CD14-positive monocyte (primary cell): ENCODE data around the gene NECAB3. TPM values are rescaled to one million over a fixed set of nuclear protein-coding genes. Genes with fewer than 3 reads are reported as not detected.
A peak's percentile ranks its signal among the peaks of the same experiment; 100 is the strongest.

Experiments used
- DNase-seq, 3 donors: peaks; one replicate each; pipeline ENCODE4 v3.0.0-alpha.2; 2011 to 2022
- H2AFZ ChIP-seq: 2 replicates; pipeline ENCODE4 v1.6.0; 2012; ENCODE audit warnings: mild to moderate bottlenecking, low read depth, low read length, inconsistent platforms; ENCODE audit not compliant: insufficient read depth, poor library complexity, severe bottlenecking
- H3K27ac ChIP-seq, 2 donors: 1 replicate in 1 of 2; 2 replicates in 1 of 2; pipeline ENCODE4 v1.5.1; 2012 to 2013; ENCODE audit warnings: low read length in 2 of 2, control low read depth in 1 of 2, inconsistent platforms in 1 of 2, low read depth in 1 of 2, mild to moderate bottlenecking in 1 of 2
- H3K27me3 ChIP-seq, 2 donors: one replicate each; pipeline versions ENCODE4 v1.6.0 to v1.6.1; 2011 to 2013; ENCODE audit warnings: low read length in 2 of 2; ENCODE audit not compliant: control insufficient read depth in 2 of 2, insufficient read depth in 2 of 2
- H3K36me3 ChIP-seq, 2 donors: replicated peaks in 1 of 2; 1 replicate in 1 of 2; 2 replicates in 1 of 2; pipeline versions ENCODE4 v1.5.1 to v1.6.1; 2012 to 2013; ENCODE audit warnings: low read length in 2 of 2, control low read depth in 1 of 2, inconsistent platforms in 1 of 2, mild to moderate bottlenecking in 1 of 2; ENCODE audit not compliant: insufficient read depth in 2 of 2, control insufficient read depth in 1 of 2
- H3K4me1 ChIP-seq, 2 donors: 1 replicate in 1 of 2; 2 replicates in 1 of 2; pipeline versions ENCODE4 v1.5.1 to v1.6.1; 2012 to 2013; ENCODE audit warnings: low read length in 2 of 2, control low read depth in 1 of 2, inconsistent platforms in 1 of 2, mild to moderate bottlenecking in 1 of 2, moderate library complexity in 1 of 2; ENCODE audit not compliant: insufficient read depth in 2 of 2, control insufficient read depth in 1 of 2
- H3K4me2 ChIP-seq: replicated peaks from 2 replicates; pipeline ENCODE3; 2012; ENCODE audit warnings: low read length, moderate library complexity, mild to moderate bottlenecking; ENCODE audit not compliant: poor library complexity, severe bottlenecking; ENCODE audit errors: extremely low read depth
- H3K4me3 ChIP-seq, 3 experiments: fragments of 200-600 bp in 1 of 3; sonication (generic) in 1 of 3; replicated peaks in 1 of 3; 1 replicate in 2 of 3; 2 replicates in 1 of 3; pipeline ENCODE4 v1.5.1; 2011 to 2013; ENCODE audit warnings: low read length in 3 of 3, mild to moderate bottlenecking in 3 of 3, control low read depth in 2 of 3, low read depth in 2 of 3, inconsistent platforms in 1 of 3, moderate library complexity in 1 of 3
- H3K79me2 ChIP-seq: 2 replicates; pipeline ENCODE4 v1.6.0; 2012; ENCODE audit warnings: mild to moderate bottlenecking, control low read depth, inconsistent platforms, low read length, moderate library complexity; ENCODE audit not compliant: insufficient read depth
- H3K9ac ChIP-seq: 2 replicates; pipeline ENCODE4 v1.6.0; 2017; ENCODE audit warnings: low read length, mild to moderate bottlenecking; ENCODE audit not compliant: insufficient read depth, poor library complexity, severe bottlenecking
- H3K9me3 ChIP-seq, 2 donors: replicated peaks in 1 of 2; 1 replicate in 1 of 2; 2 replicates in 1 of 2; pipeline versions ENCODE4 v1.5.1 to v1.6.1; 2012 to 2013; ENCODE audit warnings: low read length in 2 of 2, control low read depth in 1 of 2; ENCODE audit not compliant: control insufficient read depth in 1 of 2, insufficient read depth in 1 of 2
- H4K20me1 ChIP-seq: 2 replicates; pipeline ENCODE4 v1.6.0; 2012; ENCODE audit warnings: mild to moderate bottlenecking, low read length, control low read depth, moderate library complexity; ENCODE audit not compliant: insufficient read depth
- H3K27ac Mint-ChIP-seq, 7 donors: one replicate each; pipeline ENCODE4 v1.8.0; 2020; ENCODE audit warnings: mild to moderate bottlenecking in 7 of 7, mixed read lengths in 7 of 7, moderate library complexity in 6 of 7, inconsistent platforms in 2 of 7
- H3K27me3 Mint-ChIP-seq, 3 donors: one replicate each; pipeline ENCODE4 v1.8.0; 2021 to 2022; ENCODE audit warnings: low read depth in 3 of 3, mild to moderate bottlenecking in 3 of 3, mixed read lengths in 3 of 3, moderate library complexity in 3 of 3, inconsistent platforms in 1 of 3
- H3K36me3 Mint-ChIP-seq, 2 donors: one replicate each; pipeline ENCODE4 v1.8.0; 2020; ENCODE audit warnings: mixed read lengths in 2 of 2, inconsistent platforms in 1 of 2, mild to moderate bottlenecking in 1 of 2
- H3K4me1 Mint-ChIP-seq: one replicate; pipeline ENCODE4 v1.8.0; 2020; ENCODE audit warnings: mild to moderate bottlenecking, mixed read lengths
- H3K4me3 Mint-ChIP-seq, 2 donors: one replicate each; pipeline ENCODE4 v1.8.0; 2020; ENCODE audit warnings: mild to moderate bottlenecking in 2 of 2, mixed read lengths in 2 of 2, moderate library complexity in 1 of 2
- H3K9me3 Mint-ChIP-seq, 7 donors: one replicate each; pipeline ENCODE4 v1.8.0; 2020 to 2022; ENCODE audit warnings: mixed read lengths in 7 of 7, mild to moderate bottlenecking in 6 of 7, moderate library complexity in 6 of 7, inconsistent platforms in 2 of 7
- CTCF ChIP-seq: fragments of 200-600 bp; IDR thresholded peaks from one replicate; pipeline ENCODE4 v1.8.0; 2022; ENCODE audit warnings: antibody characterized with exemption, mild to moderate bottlenecking
- WGBS: methylation state at CpG from one replicate; pipeline ENCODE4 v1.1.5; 2013; ENCODE audit warnings: missing lambda C conversion rate; ENCODE audit not compliant: insufficient coverage; 5-methylcytosine and 5-hydroxymethylcytosine counted together
- intact Hi-C, 2 donors: fragments of 100-400 bp; cut with micrococcal nuclease; formaldehyde crosslinking; loops; one replicate each; pipeline versions ENCODE4 v1.15.0 to v1.15.1; 2023
- polyA plus RNA-seq, 3 donors: library from polyadenylated mRNA; depleted of rRNA in 1 of 3; unstranded in 2 of 3; stranded (reverse) in 1 of 3; fragments of 300-500 nt in 2 of 3; fragments of >200 nt in 1 of 3; fragmentation: Illumina TruSeq in 2 of 3; gene quantifications; 1 replicate in 2 of 3; 2 replicates in 1 of 3; pipeline ENCODE4 v1.2.3, GENCODE V29; 2012 to 2021

Gene NECAB3
- polyA plus RNA-seq, 3 donors = 1.3 to 12.8 (median 1.8) TPM

DNA sequence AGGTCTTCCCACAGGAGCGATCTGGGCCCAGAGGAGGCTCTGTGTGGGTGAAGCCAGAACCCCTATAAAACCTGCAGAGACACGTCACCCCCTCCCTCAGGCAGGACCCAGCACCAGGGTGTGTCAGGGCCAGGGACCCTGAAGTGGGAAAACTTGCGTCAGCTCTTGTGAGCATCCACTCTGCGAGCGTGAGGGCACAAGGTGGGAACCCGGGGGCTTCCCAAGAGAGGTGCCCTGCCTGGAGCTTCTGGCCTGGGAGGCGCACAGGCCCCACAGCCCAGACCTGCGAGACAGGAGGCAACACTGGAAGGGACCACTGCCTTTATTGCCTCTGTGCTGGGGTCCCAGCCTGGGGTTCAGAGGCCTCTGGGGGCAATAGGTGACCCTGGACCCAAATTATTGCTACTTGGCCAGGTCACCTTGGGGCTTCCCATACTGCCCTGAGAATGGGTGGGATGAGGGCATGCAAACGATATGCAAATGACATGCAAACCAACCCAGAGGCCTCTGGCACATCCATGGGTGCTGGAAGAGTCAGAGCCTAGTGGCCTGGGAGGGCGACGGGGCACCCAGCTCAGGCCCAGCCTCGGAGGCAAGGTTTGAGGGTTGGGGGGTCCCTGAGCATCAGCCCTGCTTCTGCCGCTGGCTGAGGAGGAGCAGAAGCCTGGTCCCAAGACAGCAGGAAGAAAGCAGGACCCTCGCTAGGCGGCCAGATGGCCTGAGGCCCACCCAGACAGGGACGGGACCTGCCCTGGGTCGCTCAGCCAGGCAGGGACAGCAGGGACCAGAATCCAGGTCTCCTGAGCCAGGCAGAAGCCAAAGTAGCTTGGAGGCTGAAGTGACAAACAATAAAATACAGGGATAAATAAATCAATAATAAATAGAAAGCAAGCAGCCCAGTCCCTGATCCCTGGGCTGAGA is 17.2 kb downstream of the NECAB3 start:
- H3K79me2 ChIP-seq = no peaks in the 10 kb centered on the region
- no peaks in the 10 kb centered on the region for H3K36me3 ChIP-seq
- no peak overlapping the region for H3K4me3 ChIP-seq
- no peak overlapping the region for H3K9ac ChIP-seq
- Mint-ChIP-seq H3K36me3 (peaks cover 0 to 3% of the 10 kb centered on the region in 2 donors), H3K27me3 (peaks cover 1 to 8% (median 2%) of the 10 kb centered on the region in 3 donors), H3K4me3 (no peak overlapping the region), H3K9me3 (no peaks in the 10 kb centered on the region), H3K27ac (peak overlapping the region in 1 of 7 donors; percentile 73), H3K4me1 (peaks cover 6% of the 10 kb centered on the region)
- WGBS = 95% methylated on average over 16 of the region's 17 CpGs
- H3K27me3 ChIP-seq = no peaks in the 10 kb centered on the region
- intact Hi-C loops = no loop called here
- no peaks in the 10 kb centered on the region for H3K4me1 ChIP-seq
- H2AFZ ChIP-seq = no peak overlapping the region
- DNase-seq = no peak
- no peaks in the 10 kb centered on the region for H3K9me3 ChIP-seq
- H3K4me2 ChIP-seq = no peak overlapping the region
- H4K20me1 ChIP-seq = no peaks in the 10 kb centered on the region
- TF ChIP-seq CTCF = no peak
- H3K27ac ChIP-seq = no peak overlapping the region

DNA sequence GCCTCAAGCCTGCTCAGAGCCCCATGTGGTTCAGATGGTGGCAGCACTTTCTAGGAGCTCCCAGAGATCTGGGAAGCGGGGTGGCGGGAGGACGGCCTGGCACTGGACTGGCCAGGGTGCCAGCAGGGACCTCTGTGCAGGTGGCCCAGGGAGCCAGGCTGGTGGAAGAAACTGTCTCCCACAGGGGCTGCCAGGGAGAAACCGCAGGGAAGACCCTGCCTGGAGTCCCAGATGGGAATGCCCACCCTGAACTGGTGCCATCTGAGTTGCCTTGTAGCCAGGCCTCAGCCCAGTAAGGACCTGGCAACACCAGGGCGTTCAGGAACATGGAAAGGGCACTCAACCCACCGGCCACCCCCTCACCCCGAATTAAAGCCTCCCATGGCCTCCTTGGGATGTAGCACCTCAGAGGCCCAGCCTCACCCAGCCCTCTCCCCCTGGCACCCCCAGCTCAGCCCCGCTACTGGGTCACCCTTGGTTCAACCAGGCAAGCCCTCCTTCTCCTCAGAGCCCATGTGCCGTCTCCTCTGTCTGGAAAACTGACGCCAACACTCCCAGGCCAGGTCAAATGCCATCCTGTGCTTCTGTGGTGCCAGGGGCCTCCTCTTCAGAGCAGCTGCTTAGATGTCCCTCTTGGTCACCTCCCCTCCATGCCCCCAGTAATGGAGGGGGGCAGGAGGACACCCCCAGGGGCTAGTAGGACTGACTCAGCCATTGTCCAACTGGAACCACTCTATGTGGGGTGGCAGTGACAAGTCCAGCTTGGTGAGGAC is 18.0 kb downstream of the NECAB3 start:
- H3K4me1 ChIP-seq = no peaks in the 10 kb centered on the region
- no peaks in the 10 kb centered on the region for H3K27me3 ChIP-seq
- Mint-ChIP-seq H3K36me3 (peaks cover 0 to 3% of the 10 kb centered on the region in 2 donors), H3K4me3 (no peak overlapping the region), H3K9me3 (no peaks in the 10 kb centered on the region), H3K27ac (peak overlapping the region in 1 of 7 donors; percentile 68), H3K27me3 (peaks cover 1 to 8% (median 2%) of the 10 kb centered on the region in 3 donors), H3K4me1 (peaks cover 6% of the 10 kb centered on the region)
- 99% methylated on average over 10 of the region's 10 CpGs for WGBS
- no peaks in the 10 kb centered on the region for H3K9me3 ChIP-seq
- H3K79me2 ChIP-seq = no peaks in the 10 kb centered on the region
- H3K4me3 ChIP-seq = no peak overlapping the region
- no peak for TF ChIP-seq CTCF
- H2AFZ ChIP-seq = no peak overlapping the region
- no peak overlapping the region for H3K4me2 ChIP-seq
- intact Hi-C loops = no loop called here
- no peak for DNase-seq
- H3K36me3 ChIP-seq = no peaks in the 10 kb centered on the region
- no peak overlapping the region for H3K27ac ChIP-seq
- H3K9ac ChIP-seq = no peak overlapping the region
- no peaks in the 10 kb centered on the region for H4K20me1 ChIP-seq
